Neural progenitor cell (in vitro differentiated cells): Measurements from ENCODE around the gene SLC6A4.

ENCODE experiments used
- EZH2 ChIP-seq: fragments of 200-600 bp; sonication (generic); IDR thresholded peaks from 2 replicates; pipeline ENCODE4 v1.6.1; 2017; ENCODE audit warnings: antibody characterized with exemption, mild to moderate bottlenecking, moderate library complexity
- TF ChIP-seq, protein P1 (sequence below): fragments of 200-600 bp; sonication (generic); IDR thresholded peaks from 2 replicates; pipeline ENCODE4 v1.5.1; 2017; ENCODE audit warnings: antibody characterized with exemption, mild to moderate bottlenecking

DNA sequence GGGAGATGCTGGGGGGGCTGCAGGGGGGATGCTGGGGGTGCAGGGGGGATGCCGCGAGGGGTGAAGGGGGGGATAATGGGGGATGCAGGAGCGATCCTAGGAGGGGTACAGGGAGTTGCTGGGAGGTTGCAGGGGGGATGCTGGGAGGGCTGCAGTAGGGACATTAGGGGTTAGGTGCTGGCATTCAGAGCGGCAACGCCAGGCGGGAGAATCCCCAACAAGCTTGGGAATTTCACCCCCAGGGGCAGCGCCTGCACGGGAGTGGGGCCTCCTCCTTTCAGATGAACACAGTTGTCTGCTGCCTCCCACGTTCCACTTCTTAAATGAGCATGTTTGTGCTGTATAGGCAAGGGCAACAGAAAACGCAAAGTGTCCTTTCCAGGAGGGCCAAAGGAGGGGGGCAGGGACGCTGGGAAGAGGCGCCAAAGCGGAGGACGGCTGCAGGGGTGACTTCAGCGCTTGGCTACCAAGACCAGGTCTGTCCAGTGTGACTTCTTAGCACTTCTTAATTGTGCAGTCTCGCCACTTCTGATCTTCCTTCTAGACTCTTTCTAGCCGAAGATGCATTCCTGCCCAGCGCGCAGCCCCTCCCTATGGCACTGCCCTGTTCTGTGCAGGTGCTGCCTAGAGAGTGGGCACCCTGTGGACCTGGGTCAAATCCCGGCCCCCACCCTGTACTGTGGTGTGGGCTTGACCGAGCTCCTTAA lies 2.0 kb upstream of the SLC6A4 start:
- TF ChIP-seq EZH2: no peak
- TF ChIP-seq, protein P1, sequence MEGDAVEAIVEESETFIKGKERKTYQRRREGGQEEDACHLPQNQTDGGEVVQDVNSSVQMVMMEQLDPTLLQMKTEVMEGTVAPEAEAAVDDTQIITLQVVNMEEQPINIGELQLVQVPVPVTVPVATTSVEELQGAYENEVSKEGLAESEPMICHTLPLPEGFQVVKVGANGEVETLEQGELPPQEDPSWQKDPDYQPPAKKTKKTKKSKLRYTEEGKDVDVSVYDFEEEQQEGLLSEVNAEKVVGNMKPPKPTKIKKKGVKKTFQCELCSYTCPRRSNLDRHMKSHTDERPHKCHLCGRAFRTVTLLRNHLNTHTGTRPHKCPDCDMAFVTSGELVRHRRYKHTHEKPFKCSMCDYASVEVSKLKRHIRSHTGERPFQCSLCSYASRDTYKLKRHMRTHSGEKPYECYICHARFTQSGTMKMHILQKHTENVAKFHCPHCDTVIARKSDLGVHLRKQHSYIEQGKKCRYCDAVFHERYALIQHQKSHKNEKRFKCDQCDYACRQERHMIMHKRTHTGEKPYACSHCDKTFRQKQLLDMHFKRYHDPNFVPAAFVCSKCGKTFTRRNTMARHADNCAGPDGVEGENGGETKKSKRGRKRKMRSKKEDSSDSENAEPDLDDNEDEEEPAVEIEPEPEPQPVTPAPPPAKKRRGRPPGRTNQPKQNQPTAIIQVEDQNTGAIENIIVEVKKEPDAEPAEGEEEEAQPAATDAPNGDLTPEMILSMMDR: no peak
